ENCODE results near the gene CYP11A1. TPM values are rescaled to one million over a fixed set of nuclear protein-coding genes. Genes with fewer than 3 reads are reported as not detected.

The CYP11A1 gene
- polyA plus RNA-seq, 4 donors = 0.54 to 2.7 (median 0.73) TPM

- DNase-seq (no peak), FAIRE-seq (no peak)
- Histone ChIP-seq H3K27me3 (ENCODE audit: control insufficient read depth in 3 of 3, insufficient read depth in 3 of 3, low read length in 3 of 3) (peaks cover 0 to 2% (median 0%) of the 10 kb centered on the region in 3 donors), H3K4me1 (ENCODE audit: control insufficient read depth in 3 of 3, insufficient read depth in 2 of 3, low read depth in 1 of 3, low read length in 2 of 3) (peaks cover 0 to 25% (median 3%) of the 10 kb centered on the region in 3 donors), H3K36me3 (ENCODE audit: control insufficient read depth in 3 of 3, insufficient read depth in 2 of 3, low read depth in 1 of 3, low read length in 3 of 3) (no peaks in the 10 kb centered on the region), H3K27ac (ENCODE audit: low read depth in 1 of 3, low read length in 2 of 3) (no peak overlapping the region), H3K9me3 (ENCODE audit: control insufficient read depth in 2 of 2, insufficient read depth in 1 of 2, low read depth in 1 of 2, low read length in 1 of 2) (no peaks in the 10 kb centered on the region), H3K4me3 (ENCODE audit: low read depth in 1 of 3, low read length in 3 of 3) (no peak overlapping the region)
- WGBS, 3 donors = 37 to 62% (median 42%) methylated on average over 13 of the region's 13 CpGs
Observed at GRCh38 chr15:74311734-74312444, 55.6 kb downstream of the CYP11A1 start.

DNA sequence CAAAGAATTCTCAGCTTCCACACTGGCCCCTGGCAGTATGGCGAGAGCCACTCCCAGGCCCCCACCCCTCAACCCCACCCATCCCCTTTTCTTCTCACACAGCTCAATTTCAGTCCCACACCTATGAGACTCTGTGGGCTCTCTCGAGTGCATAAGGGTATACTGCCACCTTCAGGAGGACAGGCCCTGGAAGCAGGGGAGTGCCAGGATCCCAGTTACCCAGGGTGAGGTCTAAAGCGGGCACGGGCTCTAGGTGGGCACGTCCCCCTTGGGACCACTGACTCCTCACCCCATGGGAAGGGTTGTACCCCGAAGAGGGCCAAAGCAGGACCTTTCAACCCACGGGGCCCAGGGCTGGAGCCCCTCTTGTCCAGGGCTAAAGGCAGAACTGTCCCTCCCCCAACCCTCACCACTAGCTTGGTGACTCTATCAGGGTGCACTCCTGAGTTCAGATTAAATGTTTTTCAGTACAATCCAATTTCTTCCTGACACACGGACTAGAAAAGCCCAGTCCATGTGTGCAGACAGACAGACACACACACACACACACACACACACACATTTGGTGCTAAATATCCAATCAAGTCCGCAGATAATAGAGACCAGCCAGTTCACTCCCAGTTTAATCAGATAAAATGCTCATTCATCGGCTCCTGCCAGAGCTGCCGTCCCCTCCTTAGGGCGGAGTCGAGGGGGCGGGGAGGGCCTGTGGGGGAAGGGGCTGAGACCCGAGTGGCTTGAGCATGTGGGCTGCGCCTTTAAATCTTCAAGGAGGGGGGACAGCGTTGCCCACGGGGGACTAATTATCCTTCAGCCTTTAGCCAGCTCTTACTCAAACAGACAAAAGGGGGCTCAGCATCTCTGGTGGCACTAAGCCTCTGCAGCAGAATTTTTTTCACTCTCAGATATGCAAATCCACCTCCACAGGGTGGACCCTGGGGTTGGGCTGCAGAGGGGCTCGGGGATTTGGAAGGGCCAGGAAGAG lies 59.3 kb downstream of the CYP11A1 start:
- DNase-seq (peak; percentile 48 to 63), FAIRE-seq (no peak)
- Histone ChIP-seq H3K4me1 (ENCODE audit: control insufficient read depth in 3 of 3, insufficient read depth in 2 of 3, low read depth in 1 of 3, low read length in 2 of 3) (peaks cover 0 to 6% (median 0%) of the 10 kb centered on the region in 3 donors), H3K9me3 (ENCODE audit: control insufficient read depth in 2 of 2, insufficient read depth in 1 of 2, low read depth in 1 of 2, low read length in 1 of 2) (no peaks in the 10 kb centered on the region), H3K27ac (ENCODE audit: low read depth in 1 of 3, low read length in 2 of 3) (no peak overlapping the region), H3K4me3 (ENCODE audit: low read depth in 1 of 3, low read length in 3 of 3) (no peak overlapping the region), H3K27me3 (ENCODE audit: control insufficient read depth in 3 of 3, insufficient read depth in 3 of 3, low read length in 3 of 3) (peaks cover 0 to 8% (median 2%) of the 10 kb centered on the region in 3 donors), H3K36me3 (ENCODE audit: control insufficient read depth in 3 of 3, insufficient read depth in 2 of 3, low read depth in 1 of 3, low read length in 3 of 3) (no peaks in the 10 kb centered on the region)
- 4 to 15% (median 13%) methylated on average over 19 of the region's 19 CpGs for whole genome bisulfite sequencing, 3 donors

DNA sequence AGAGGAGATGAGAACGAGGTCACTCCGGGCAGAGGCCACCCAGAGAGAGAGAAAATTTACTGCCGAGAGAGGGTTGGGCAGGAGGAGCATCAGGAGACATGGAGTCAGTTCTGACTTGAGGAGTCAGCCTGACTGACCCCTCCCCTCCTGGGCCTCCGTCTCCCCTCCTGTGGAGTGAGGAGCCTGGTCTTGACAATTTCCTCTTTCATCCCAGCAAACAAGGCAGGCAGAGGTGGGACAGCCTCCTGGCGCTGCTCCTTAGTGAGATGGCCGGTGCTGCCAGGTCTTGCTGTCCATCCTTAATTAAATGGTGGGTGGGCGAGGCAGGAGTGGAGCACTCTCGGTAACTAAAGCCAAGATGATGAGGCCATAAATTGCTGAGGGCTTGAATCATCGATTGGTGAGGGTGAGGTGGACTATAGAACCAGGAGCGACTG lies 60.6 kb downstream of the CYP11A1 start:
- 20 to 50% (median 21%) methylated on average over 10 of the region's 10 CpGs for WGBS, 3 donors
- Histone ChIP-seq H3K27me3 (ENCODE audit: control insufficient read depth in 3 of 3, insufficient read depth in 3 of 3, low read length in 3 of 3) (peaks cover 0 to 15% (median 2%) of the 10 kb centered on the region in 3 donors), H3K9me3 (ENCODE audit: control insufficient read depth in 2 of 2, insufficient read depth in 1 of 2, low read depth in 1 of 2, low read length in 1 of 2) (no peaks in the 10 kb centered on the region), H3K27ac (ENCODE audit: low read depth in 1 of 3, low read length in 2 of 3) (no peak overlapping the region), H3K36me3 (ENCODE audit: control insufficient read depth in 3 of 3, insufficient read depth in 2 of 3, low read depth in 1 of 3, low read length in 3 of 3) (no peaks in the 10 kb centered on the region), H3K4me3 (ENCODE audit: low read depth in 1 of 3, low read length in 3 of 3) (no peak overlapping the region), H3K4me1 (ENCODE audit: control insufficient read depth in 3 of 3, insufficient read depth in 2 of 3, low read depth in 1 of 3, low read length in 2 of 3) (peaks cover 0 to 2% (median 0%) of the 10 kb centered on the region in 3 donors)
- FAIRE-seq (no peak), DNase-seq (no peak)

DNA sequence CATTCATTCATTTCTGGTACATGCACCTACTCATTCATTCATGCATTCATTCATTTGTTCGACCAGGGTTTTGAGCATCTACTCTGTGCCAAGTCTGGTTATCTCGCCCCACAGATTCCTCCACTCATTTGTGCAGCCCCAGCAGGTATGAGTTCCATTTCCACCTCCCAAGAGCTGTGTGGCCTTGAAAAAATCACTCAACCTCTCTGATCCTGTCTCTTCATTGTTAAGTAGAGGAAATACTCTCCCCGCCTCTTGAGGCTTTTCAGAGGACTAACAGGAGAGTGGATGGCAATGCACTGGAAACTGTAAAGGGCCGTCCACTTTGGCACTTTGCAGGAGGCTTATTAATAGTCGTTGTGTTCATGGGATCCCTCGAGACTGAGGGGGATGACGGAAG lies 61.8 kb downstream of the CYP11A1 start:
- Histone ChIP-seq H3K36me3 (ENCODE audit: control insufficient read depth in 3 of 3, insufficient read depth in 2 of 3, low read depth in 1 of 3, low read length in 3 of 3) (no peaks in the 10 kb centered on the region), H3K27ac (ENCODE audit: low read depth in 1 of 3, low read length in 2 of 3) (no peak overlapping the region), H3K4me1 (ENCODE audit: control insufficient read depth in 3 of 3, insufficient read depth in 2 of 3, low read depth in 1 of 3, low read length in 2 of 3) (peaks cover 0 to 2% (median 0%) of the 10 kb centered on the region in 3 donors), H3K9me3 (ENCODE audit: control insufficient read depth in 2 of 2, insufficient read depth in 1 of 2, low read depth in 1 of 2, low read length in 1 of 2) (no peaks in the 10 kb centered on the region), H3K4me3 (ENCODE audit: low read depth in 1 of 3, low read length in 3 of 3) (no peak overlapping the region), H3K27me3 (ENCODE audit: control insufficient read depth in 3 of 3, insufficient read depth in 3 of 3, low read length in 3 of 3) (peaks cover 0 to 24% (median 2%) of the 10 kb centered on the region in 3 donors)
- no peak for DNase-seq
- no peak for FAIRE-seq
- WGBS, 3 donors = 75 to 82% (median 80%) methylated on average over 7 of the region's 7 CpGs

DNA sequence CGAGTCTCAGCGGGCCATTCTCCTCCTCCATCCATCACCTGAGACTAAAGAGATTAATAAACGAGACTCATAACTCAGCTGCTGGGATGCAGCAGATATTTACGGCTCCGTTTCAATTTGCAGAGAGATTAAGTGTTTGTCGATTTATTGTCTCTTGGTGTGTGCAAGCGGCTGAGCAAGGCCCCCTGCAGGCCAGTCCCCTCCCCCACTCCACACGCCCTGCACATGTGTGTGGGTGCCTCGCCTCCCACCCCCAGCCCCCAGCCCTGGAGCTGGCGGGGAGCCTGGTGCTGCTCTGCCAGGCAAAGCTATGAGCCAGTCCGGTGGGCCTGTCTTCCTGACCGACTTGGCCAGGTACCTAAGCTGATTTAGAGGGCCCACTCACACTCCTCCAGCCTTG lies 63.0 kb downstream of the CYP11A1 start:
- Histone ChIP-seq H3K27ac (ENCODE audit: low read depth in 1 of 3, low read length in 2 of 3) (no peak overlapping the region), H3K36me3 (ENCODE audit: control insufficient read depth in 3 of 3, insufficient read depth in 2 of 3, low read depth in 1 of 3, low read length in 3 of 3) (no peaks in the 10 kb centered on the region), H3K4me1 (ENCODE audit: control insufficient read depth in 3 of 3, insufficient read depth in 2 of 3, low read depth in 1 of 3, low read length in 2 of 3) (peaks cover 0 to 2% (median 0%) of the 10 kb centered on the region in 3 donors), H3K27me3 (ENCODE audit: control insufficient read depth in 3 of 3, insufficient read depth in 3 of 3, low read length in 3 of 3) (peaks cover 0 to 35% (median 2%) of the 10 kb centered on the region in 3 donors), H3K9me3 (ENCODE audit: control insufficient read depth in 2 of 2, insufficient read depth in 1 of 2, low read depth in 1 of 2, low read length in 1 of 2) (no peaks in the 10 kb centered on the region), H3K4me3 (ENCODE audit: low read depth in 1 of 3, low read length in 3 of 3) (no peak overlapping the region)
- FAIRE-seq (no peak), DNase-seq (no peak)
- 25 to 46% (median 37%) methylated on average over 12 of the region's 12 CpGs for WGBS, 3 donors

- DNase-seq (no peak), FAIRE-seq (no peak)
- H3K4me3 ChIP-seq (ENCODE audit: low read depth in 1 of 3, low read length in 3 of 3) = no peak overlapping the region
- no peaks in the 10 kb centered on the region for H3K36me3 ChIP-seq (ENCODE audit: control insufficient read depth in 3 of 3, insufficient read depth in 2 of 3, low read depth in 1 of 3, low read length in 3 of 3)
- no peak overlapping the region for H3K27ac ChIP-seq (ENCODE audit: low read depth in 1 of 3, low read length in 2 of 3)
- WGBS, 3 donors = 43 to 52% (median 51%) methylated on average over 6 of the region's 6 CpGs
- H3K27me3 ChIP-seq (ENCODE audit: control insufficient read depth in 3 of 3, insufficient read depth in 3 of 3, low read length in 3 of 3) = peaks cover 0 to 35% (median 2%) of the 10 kb centered on the region in 3 donors
- no peaks in the 10 kb centered on the region for H3K9me3 ChIP-seq (ENCODE audit: control insufficient read depth in 2 of 2, insufficient read depth in 1 of 2, low read depth in 1 of 2, low read length in 1 of 2)
- peaks cover 0 to 2% (median 0%) of the 10 kb centered on the region in 3 donors for H3K4me1 ChIP-seq (ENCODE audit: control insufficient read depth in 3 of 3, insufficient read depth in 2 of 3, low read depth in 1 of 3, low read length in 2 of 3)
Observed at GRCh38 chr15:74303741-74304309, 63.6 kb downstream of the CYP11A1 start.

- Histone ChIP-seq H3K36me3 (ENCODE audit: control insufficient read depth in 3 of 3, insufficient read depth in 2 of 3, low read depth in 1 of 3, low read length in 3 of 3) (no peaks in the 10 kb centered on the region), H3K27ac (ENCODE audit: low read depth in 1 of 3, low read length in 2 of 3) (no peak overlapping the region), H3K4me3 (ENCODE audit: low read depth in 1 of 3, low read length in 3 of 3) (no peak overlapping the region), H3K4me1 (ENCODE audit: control insufficient read depth in 3 of 3, insufficient read depth in 2 of 3, low read depth in 1 of 3, low read length in 2 of 3) (peaks cover 0 to 2% (median 0%) of the 10 kb centered on the region in 3 donors), H3K9me3 (ENCODE audit: control insufficient read depth in 2 of 2, insufficient read depth in 1 of 2, low read depth in 1 of 2, low read length in 1 of 2) (no peaks in the 10 kb centered on the region), H3K27me3 (ENCODE audit: control insufficient read depth in 3 of 3, insufficient read depth in 3 of 3, low read length in 3 of 3) (peaks cover 0 to 37% (median 2%) of the 10 kb centered on the region in 3 donors)
- WGBS, 3 donors = 11 to 28% (median 19%) methylated on average over 7 of the region's 7 CpGs
- FAIRE-seq (no peak), DNase-seq (peak in 1 of 2 donors; percentile 24)
Observed at GRCh38 chr15:74302821-74303359, 64.6 kb downstream of the CYP11A1 start.
